HG03521 (cell line): Measurements from ENCODE around the gene ANAPC15.
A peak's percentile ranks its signal among the peaks of the same experiment; 100 is the strongest.

ENCODE experiments used
- ATAC-seq: cut with Tn5 transposase; IDR thresholded peaks from one replicate; pipeline ENCODE4 v1.9.1; 2021; ENCODE audit warnings: mild to moderate bottlenecking, moderate library complexity; ENCODE audit not compliant: unreplicated experiment

Gene ANAPC15

DNA sequence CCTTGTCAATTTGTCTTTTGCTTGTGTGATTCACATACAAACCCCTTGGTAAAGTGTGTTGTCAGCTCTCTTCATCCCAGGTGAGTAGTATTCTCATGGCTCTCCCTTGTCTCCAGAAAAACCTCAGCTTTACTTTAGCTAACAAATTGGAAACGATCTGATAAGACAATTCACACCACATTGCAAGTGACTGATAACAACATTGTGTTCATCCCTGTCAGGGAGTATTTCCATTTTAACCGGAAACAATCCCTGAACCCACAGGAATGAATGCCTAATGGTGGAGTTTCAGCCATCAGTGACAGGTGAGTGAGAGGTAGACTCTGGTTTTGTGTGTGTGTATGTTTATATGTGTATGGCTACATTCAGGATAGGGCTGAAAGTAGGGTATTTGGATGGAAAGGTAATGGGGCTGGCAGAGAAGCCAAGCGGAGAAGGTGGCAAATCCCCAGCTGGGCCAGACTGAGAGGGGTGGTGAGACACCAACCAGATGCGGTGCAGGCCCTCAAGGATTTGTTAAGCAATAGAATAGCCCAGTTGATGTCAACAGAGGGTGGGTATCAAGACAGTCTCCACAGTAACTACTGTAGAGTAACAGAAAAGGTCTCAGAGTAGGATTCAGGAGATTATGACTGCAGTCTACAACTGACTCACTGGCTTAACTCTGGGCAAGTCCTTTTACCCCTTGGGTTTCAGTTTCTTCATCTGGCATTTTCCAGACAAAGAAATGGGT, 24.3 kb downstream of the ANAPC15 start:
- no peak for ATAC-seq

DNA sequence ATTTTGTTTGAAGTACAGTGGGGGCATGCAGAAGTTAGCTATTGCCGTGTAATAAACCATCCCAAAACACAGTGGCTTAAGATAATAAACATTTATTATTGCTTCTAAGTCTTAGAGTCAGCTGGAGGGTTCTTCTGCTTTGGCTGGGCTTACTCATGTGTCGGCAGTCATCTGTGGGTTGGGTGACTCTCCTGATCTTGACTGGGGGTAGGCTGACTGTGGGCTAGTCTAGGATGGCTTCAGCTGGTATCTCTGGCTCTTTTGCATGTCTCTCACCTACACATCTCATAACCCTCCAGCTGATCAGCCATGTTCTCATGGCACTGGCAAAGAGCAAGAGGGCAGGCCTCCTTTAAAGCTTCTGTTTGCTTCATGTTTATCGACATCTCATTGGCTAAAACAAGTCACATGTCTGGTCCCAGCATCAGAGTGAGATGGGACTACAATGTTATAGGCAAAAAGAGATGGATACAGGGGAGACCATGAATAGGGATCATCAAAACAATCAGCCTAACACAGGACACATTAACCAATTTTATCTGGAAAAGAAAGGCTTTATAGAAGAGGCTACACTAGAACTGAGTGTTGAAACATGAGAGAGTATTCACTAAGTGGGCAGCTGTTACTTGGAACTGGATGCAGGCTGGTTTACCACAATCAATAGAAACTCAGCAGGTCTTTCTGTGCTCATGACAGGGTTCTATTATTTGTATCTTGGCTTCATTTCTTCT, 26.7 kb downstream of the ANAPC15 start:
- no peak for ATAC-seq

- ATAC-seq: no peak
Measured at GRCh38 chr11:72084965-72085364, 27.5 kb downstream of the ANAPC15 start.

DNA sequence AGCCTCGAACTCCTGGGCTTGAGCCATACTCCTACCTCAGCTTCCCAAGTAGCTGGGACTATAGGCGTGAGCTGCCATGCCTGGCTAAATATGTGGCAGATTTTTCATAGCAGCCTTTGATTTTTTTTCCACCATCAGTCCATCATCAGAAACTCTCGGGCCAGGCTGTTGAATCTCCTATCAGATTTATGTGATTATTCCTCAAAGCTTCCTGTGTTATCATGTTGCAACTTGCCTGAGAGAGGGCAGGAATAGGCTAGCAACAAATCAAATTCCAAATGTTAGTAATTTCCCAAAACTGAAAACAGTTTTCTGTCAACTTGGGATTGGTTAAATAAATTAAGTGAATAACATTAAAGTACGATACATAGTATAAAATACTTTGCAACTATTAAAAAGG, 28.4 kb downstream of the ANAPC15 start:
- ATAC-seq: no peak

- ATAC-seq: no peak
Measured at GRCh38 chr11:72083414-72083813, 29.1 kb downstream of the ANAPC15 start.

GRCh38 chr11:72081821-72082453, 30.6 kb downstream of the ANAPC15 start:
- no peak for ATAC-seq

DNA sequence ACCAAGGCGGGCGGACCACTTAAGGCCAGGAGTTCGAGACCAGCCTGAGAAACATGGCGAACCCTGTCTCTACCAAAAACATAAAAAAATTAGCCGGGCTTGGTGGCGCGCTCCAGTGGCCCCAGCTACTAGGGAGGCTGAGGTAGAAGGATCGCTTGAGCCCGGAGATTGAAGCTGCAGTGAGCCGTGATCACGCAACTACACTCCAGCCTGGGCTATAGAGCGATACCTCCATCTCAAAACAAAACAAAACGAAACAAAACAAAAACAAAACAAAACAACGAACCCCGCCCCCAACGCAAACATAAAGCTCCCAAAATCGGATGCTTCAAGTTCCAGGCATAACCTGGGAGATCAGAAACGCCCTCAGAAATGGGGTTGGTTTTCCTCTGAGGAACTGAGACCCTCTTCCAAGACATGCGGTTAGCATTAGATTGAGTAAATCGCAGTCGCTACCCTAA, 31.3 kb downstream of the ANAPC15 start:
- ATAC-seq: no peak

- peak; percentile 91 for ATAC-seq
Measured at GRCh38 chr11:72080326-72081183, 31.9 kb downstream of the ANAPC15 start, which contains the start of the genes LRRC51 and NUMA1. TSS of gene LRRC51 (plus strand) at chr11:72080850. CDS start at chr11:72089084, 8,234 bp downstream. TSS of gene NUMA1 (minus strand) at chr11:72080542. CDS start at chr11:72035943, 44,599 bp downstream.

DNA sequence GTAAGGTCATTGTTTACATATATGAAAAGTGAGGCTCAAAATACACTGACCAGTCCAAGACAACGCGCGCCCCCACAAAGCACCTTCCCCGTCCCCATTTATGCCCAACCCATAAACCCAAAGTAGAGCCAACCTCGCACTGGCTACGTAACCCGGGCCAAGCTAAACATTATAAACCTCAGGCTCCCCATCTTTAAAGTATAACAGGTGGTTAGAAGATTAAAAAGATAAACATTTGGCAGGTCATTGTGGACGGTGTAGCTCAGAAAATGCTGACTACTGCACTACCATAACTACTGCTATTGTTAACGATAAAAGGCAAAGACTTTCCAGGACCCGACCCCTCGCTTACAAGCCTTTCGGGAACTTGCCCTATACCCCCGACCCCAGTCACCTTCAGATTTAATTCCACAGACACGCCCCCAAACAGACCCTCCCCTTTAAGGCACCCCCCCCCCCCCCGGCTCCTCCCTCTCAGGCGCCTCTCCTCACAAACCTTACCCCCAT, 32.6 kb downstream of the ANAPC15 start:
- no peak for ATAC-seq

DNA sequence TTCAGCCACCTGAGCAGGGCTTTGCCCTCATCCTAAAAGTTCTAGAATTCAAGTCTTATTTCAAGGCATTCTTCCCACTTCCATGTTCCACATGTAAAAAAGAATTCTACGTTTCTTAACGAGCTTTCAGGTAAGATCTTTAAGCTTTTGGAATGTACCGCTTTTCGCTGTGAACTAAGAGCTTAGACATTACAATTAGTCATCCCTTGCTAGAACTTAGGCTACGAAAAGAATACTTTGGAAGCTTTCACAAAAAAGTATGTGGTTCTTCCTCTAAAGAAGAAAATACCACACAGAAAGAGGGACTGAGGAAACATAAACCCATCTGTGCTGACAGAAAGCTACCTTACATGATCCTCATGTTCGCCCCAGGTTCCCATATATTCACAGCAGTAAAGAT, 34.0 kb downstream of the ANAPC15 start:
- no peak for ATAC-seq

- ATAC-seq: no peak
Measured at GRCh38 chr11:72075756-72076155, 36.7 kb downstream of the ANAPC15 start.

- no peak for ATAC-seq
Measured at GRCh38 chr11:72075109-72075508, 37.4 kb downstream of the ANAPC15 start.

GRCh38 chr11:72072348-72072747, 40.1 kb downstream of the ANAPC15 start:
- no peak for ATAC-seq

- ATAC-seq: no peak
Measured at GRCh38 chr11:72070491-72070890, 42.0 kb downstream of the ANAPC15 start.

- ATAC-seq: no peak
Measured at GRCh38 chr11:72069787-72070251, 42.7 kb downstream of the ANAPC15 start.

- no peak for ATAC-seq
Measured at GRCh38 chr11:72069200-72069599, 43.3 kb downstream of the ANAPC15 start.

- no peak for ATAC-seq
Measured at GRCh38 chr11:72067676-72068075, 44.8 kb downstream of the ANAPC15 start.

DNA sequence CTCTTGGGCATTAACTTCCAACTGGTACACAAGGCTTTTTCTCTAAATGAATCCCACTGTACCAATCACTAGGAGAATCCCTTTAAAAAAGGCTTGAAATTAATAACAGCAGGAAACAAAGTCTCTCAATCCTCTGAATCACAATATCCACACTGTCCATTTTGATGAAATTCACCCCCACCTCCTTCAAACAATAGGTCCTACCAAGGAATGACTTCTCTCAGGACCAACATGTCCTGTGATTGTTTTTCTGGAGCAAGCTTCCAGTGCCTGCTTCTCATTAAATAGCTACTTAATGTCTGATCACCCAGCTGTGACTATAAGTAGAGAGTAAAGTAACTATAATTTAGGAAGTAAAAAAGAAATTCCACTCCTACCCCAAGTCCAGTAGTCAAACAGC, 45.2 kb downstream of the ANAPC15 start:
- no peak for ATAC-seq

GRCh38 chr11:72066855-72067254, 45.6 kb downstream of the ANAPC15 start:
- no peak for ATAC-seq

DNA sequence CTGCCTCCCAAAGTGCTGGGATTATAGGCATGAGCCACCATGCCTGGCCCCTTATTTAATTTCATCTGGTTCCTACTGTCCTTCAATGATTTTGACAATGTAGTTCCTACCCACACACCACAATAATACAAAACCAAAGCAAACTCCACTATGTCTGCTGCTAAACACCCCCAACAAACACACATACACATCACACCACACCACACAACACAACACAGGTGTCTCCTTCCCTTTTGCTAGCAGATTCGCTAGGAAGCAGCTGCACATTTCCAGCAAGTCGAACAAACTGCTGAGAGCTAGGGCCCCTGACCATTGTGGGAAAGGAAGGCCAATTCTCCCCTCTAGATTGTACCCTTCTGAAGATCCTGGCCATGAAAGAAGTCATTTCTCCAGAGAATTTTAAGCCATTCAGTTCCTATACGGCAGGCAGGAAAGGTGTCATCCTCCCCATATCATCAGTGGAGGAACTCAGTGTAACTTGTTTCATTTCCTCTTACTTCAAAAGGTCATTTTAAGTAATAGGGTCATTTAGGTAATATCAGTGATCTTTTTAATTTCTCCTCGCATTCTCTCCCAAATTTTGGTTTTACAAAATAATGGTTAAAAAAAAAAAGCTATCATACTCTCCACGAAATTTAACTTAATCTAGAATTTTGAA, 50.6 kb downstream of the ANAPC15 start:
- no peak for ATAC-seq
